A549 (cell line): ENCODE data around the gene SH3BP2. TPM values are rescaled to one million over a fixed set of nuclear protein-coding genes. Genes with fewer than 3 reads are reported as not detected.

Experiments used
- ATAC-seq, 2 experiments: fragments of 200-7000 bp in 1 of 2; fragments of >200 bp in 1 of 2; cut with Nextera tagmentation in 1 of 2; cut with Tn5 transposase in 1 of 2; 3 replicates each; pipeline versions ENCODE4 v1.8.0 to v1.9.1; 2018 to 2020; ENCODE audit warnings: mild to moderate bottlenecking in 1 of 2, moderate library complexity in 1 of 2
- CTCF ChIA-PET: fragments of 300-600 bp; sonication (Branson Sonifier 250); formaldehyde crosslinking; extraction: SDS; loops from one replicate; lab custom pipeline; 2021; ENCODE audit warnings: antibody characterized with exemption, inconsistent platforms; lab: Yijun Ruan, JAX
- POLR2A ChIA-PET: fragments of 350-600 bp; formaldehyde crosslinking; extraction: SDS; loops from one replicate; lab custom pipeline; 2021; ENCODE audit warnings: antibody characterized with exemption, inconsistent platforms; lab: Yijun Ruan, JAX
- DNase-seq, 2 experiments: peaks; one replicate each; pipeline versions ENCODE4 v3.0.0 to v3.0.0-alpha.2; 2011 to 2016; ENCODE audit warnings: low read depth in 1 of 2, low spot score in 1 of 2
- FAIRE-seq: peaks from 2 replicates; lab custom pipeline; 2011; peaks lifted over from hg19 to GRCh38; lab: Jason Lieb, UNC
- H3K27ac ChIP-seq, 2 experiments: fragments of >200 bp; sonication (Bioruptor Twin); formaldehyde crosslinking; 3 replicates each; pipeline ENCODE4 v1.5.1; 2016 to 2017
- H3K4me1 ChIP-seq: fragments of >200 bp; sonication (Bioruptor Twin); formaldehyde crosslinking; 3 replicates; pipeline ENCODE4 v1.6.1; 2016
- H3K4me2 ChIP-seq: fragments of >200 bp; sonication (Bioruptor Twin); formaldehyde crosslinking; 3 replicates; pipeline ENCODE4 v1.6.1; 2016
- H3K4me3 ChIP-seq: fragments of >200 bp; sonication (Bioruptor Twin); formaldehyde crosslinking; 3 replicates; pipeline ENCODE4 v1.5.1; 2016
- H3K9me3 ChIP-seq: fragments of >200 bp; sonication (Bioruptor Twin); formaldehyde crosslinking; 3 replicates; pipeline ENCODE4 v1.6.1; 2016
- ATOH8 ChIP-seq: fragments of 250-450 bp; sonication (Bioruptor Pico); IDR thresholded peaks from 2 replicates; pipeline ENCODE4 v1.5.0; 2020; ENCODE audit warnings: low read depth, mild to moderate bottlenecking, moderate library complexity
- BHLHE40 ChIP-seq: IDR thresholded peaks from 2 replicates; pipeline ENCODE4 v1.6.1; 2012; ENCODE audit warnings: low read depth, low read length, inconsistent platforms
- CBX2 ChIP-seq: fragments of 200-600 bp; sonication (generic); IDR thresholded peaks from 2 replicates; pipeline ENCODE4 v1.6.1; 2016; ENCODE audit warnings: low read depth, mild to moderate bottlenecking, borderline replicate concordance
- CHD2 ChIP-seq: fragments of 150-350 bp; IDR thresholded peaks from 2 replicates; pipeline ENCODE4 v1.6.1; 2014; ENCODE audit warnings: low read length; ENCODE audit not compliant: partially characterized antibody
- EHMT2 ChIP-seq: fragments of 200-600 bp; sonication (generic); IDR thresholded peaks from 2 replicates; pipeline ENCODE4 v1.6.1; 2016; ENCODE audit warnings: antibody characterized with exemption, low read depth, mild to moderate bottlenecking, moderate library complexity
- FOSB ChIP-seq: fragments of 250-450 bp; sonication (Bioruptor Pico); IDR thresholded peaks from 2 replicates; pipeline ENCODE4 v1.5.0; 2020; ENCODE audit warnings: mild to moderate bottlenecking, moderate library complexity
- FOXS1 ChIP-seq: fragments of 250-450 bp; sonication (Bioruptor Pico); IDR thresholded peaks from 2 replicates; pipeline ENCODE4 v1.5.0; 2020; ENCODE audit warnings: mild to moderate bottlenecking, moderate library complexity
- HMGXB4 ChIP-seq: fragments of 250-450 bp; sonication (Bioruptor Pico); IDR thresholded peaks from 2 replicates; pipeline ENCODE4 v1.5.0; 2021; ENCODE audit warnings: mild to moderate bottlenecking, moderate library complexity, borderline replicate concordance
- HOXA7 ChIP-seq: fragments of 250-450 bp; sonication (Bioruptor Pico); IDR thresholded peaks from 2 replicates; pipeline ENCODE4 v1.5.0; 2020; ENCODE audit warnings: mild to moderate bottlenecking, moderate library complexity
- JUN ChIP-seq, 2 experiments: fragments of >200 bp; sonication (Bioruptor Twin); formaldehyde crosslinking; IDR thresholded peaks; 2 replicates in 1 of 2; 3 replicates in 1 of 2; pipeline ENCODE4 v1.6.1; 2016 to 2017
- JUNB ChIP-seq: fragments of >200 bp; sonication (Bioruptor Twin); formaldehyde crosslinking; IDR thresholded peaks from 2 replicates; pipeline ENCODE4 v1.6.1; 2016
- MAZ ChIP-seq: fragments of 150-350 bp; IDR thresholded peaks from 2 replicates; pipeline ENCODE4 v1.6.1; 2014; ENCODE audit warnings: antibody characterized with exemption, low read depth, low read length, borderline replicate concordance
- MYC ChIP-seq: IDR thresholded peaks from 2 replicates; pipeline ENCODE4 v1.6.1; 2012; ENCODE audit warnings: mild to moderate bottlenecking, inconsistent platforms, low read length, improper control_type of control experiment, borderline replicate concordance
- NFE2L2 ChIP-seq: fragments of 150-350 bp; conservative IDR thresholded peaks from 2 replicates; pipeline ENCODE4 v1.6.1; 2014; ENCODE audit warnings: low read length
- NPAS2 ChIP-seq: fragments of 250-450 bp; sonication (Bioruptor Pico); IDR thresholded peaks from 2 replicates; pipeline ENCODE4 v1.8.0; 2022; ENCODE audit warnings: mild to moderate bottlenecking, moderate library complexity, borderline replicate concordance
- PHF8 ChIP-seq: fragments of 200-600 bp; sonication (generic); IDR thresholded peaks from 2 replicates; pipeline ENCODE4 v1.6.1; 2016; ENCODE audit warnings: low read depth, mild to moderate bottlenecking, antibody characterized with exemption, moderate library complexity, borderline replicate concordance
- POLR2AphosphoS2 ChIP-seq: conservative IDR thresholded peaks from 2 replicates; pipeline ENCODE4 v1.6.1; 2012; ENCODE audit warnings: low read length, improper control_type of control experiment, inconsistent platforms
- RCOR1 ChIP-seq: fragments of 150-350 bp; IDR thresholded peaks from 2 replicates; pipeline ENCODE4 v1.6.1; 2014; ENCODE audit warnings: antibody characterized with exemption, low read length, low read depth
- ZC3H11A ChIP-seq: fragments of 450-650 bp; IDR thresholded peaks from 2 replicates; pipeline ENCODE4 v1.6.1; 2014; ENCODE audit warnings: antibody characterized with exemption, mild to moderate bottlenecking
- ZSCAN20 ChIP-seq: fragments of 250-450 bp; sonication (Bioruptor Pico); IDR thresholded peaks from 2 replicates; pipeline ENCODE4 v1.8.0; 2022; ENCODE audit warnings: mild to moderate bottlenecking, moderate library complexity
- WGBS: methylation state at CpG from one replicate; pipeline ENCODE4 v1.1.6; 2017; ENCODE audit errors: missing lambda C conversion rate; 5-methylcytosine and 5-hydroxymethylcytosine counted together
- polyA plus RNA-seq, 4 experiments: library from polyadenylated mRNA; depleted of rRNA in 3 of 4; stranded (reverse); fragments of >200 nt; fragmentation: RNase III in 1 of 4; extraction: RNeasy Plus Mini Kit Qiagen cat#74134 plus additional on column Dnase treatment in 1 of 4; gene quantifications; 2 replicates in 3 of 4; 3 replicates in 1 of 4; pipeline ENCODE4 v1.2.3, GENCODE V29; 2011 to 2017
- TF ChIP-seq, protein P1 (sequence below): fragments of 200-600 bp; sonication (generic); IDR thresholded peaks from 2 replicates; pipeline ENCODE4 v1.6.1; 2016; ENCODE audit warnings: antibody characterized with exemption, mild to moderate bottlenecking, moderate library complexity
- TF ChIP-seq, protein P2 (sequence below): fragments of 450-650 bp; IDR thresholded peaks from 2 replicates; pipeline ENCODE4 v1.6.1; 2014; ENCODE audit warnings: antibody characterized with exemption

The SH3BP2 gene
- polyA plus RNA-seq, 2 of the 4 experiments (the other 2 are of a cell fraction), result 4.4 to 6.0 TPM

- no peak for TF ChIP-seq ATOH8 (CRISPR knock-in tag)
- TF ChIP-seq CBX2, result no peak
- no peak for TF ChIP-seq POLR2AphosphoS2
- no peak for TF ChIP-seq HOXA7 (CRISPR knock-in tag)
- TF ChIP-seq NFE2L2, result no peak
- TF ChIP-seq MAZ, result no peak
- TF ChIP-seq, protein P1, sequence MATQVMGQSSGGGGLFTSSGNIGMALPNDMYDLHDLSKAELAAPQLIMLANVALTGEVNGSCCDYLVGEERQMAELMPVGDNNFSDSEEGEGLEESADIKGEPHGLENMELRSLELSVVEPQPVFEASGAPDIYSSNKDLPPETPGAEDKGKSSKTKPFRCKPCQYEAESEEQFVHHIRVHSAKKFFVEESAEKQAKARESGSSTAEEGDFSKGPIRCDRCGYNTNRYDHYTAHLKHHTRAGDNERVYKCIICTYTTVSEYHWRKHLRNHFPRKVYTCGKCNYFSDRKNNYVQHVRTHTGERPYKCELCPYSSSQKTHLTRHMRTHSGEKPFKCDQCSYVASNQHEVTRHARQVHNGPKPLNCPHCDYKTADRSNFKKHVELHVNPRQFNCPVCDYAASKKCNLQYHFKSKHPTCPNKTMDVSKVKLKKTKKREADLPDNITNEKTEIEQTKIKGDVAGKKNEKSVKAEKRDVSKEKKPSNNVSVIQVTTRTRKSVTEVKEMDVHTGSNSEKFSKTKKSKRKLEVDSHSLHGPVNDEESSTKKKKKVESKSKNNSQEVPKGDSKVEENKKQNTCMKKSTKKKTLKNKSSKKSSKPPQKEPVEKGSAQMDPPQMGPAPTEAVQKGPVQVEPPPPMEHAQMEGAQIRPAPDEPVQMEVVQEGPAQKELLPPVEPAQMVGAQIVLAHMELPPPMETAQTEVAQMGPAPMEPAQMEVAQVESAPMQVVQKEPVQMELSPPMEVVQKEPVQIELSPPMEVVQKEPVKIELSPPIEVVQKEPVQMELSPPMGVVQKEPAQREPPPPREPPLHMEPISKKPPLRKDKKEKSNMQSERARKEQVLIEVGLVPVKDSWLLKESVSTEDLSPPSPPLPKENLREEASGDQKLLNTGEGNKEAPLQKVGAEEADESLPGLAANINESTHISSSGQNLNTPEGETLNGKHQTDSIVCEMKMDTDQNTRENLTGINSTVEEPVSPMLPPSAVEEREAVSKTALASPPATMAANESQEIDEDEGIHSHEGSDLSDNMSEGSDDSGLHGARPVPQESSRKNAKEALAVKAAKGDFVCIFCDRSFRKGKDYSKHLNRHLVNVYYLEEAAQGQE, result no peak
- TF ChIP-seq CHD2, result no peak
These were observed 74.0 kb downstream of the SH3BP2 start (continued) for GRCh38 chr4:2866891-2867290.

- no peak for DNase-seq
- Histone ChIP-seq H3K4me1 (peaks cover 29% of the 10 kb centered on the region; the same call in 2 of the 3 replicates), H3K9me3 (no peaks in the 10 kb centered on the region), H3K27ac (no peak overlapping the region), H3K4me3 (no peak overlapping the region), H3K4me2 (no peak overlapping the region)
- no peak for FAIRE-seq
- WGBS, result 92% methylated on average over 10 of the region's 10 CpGs
- no peak for ATAC-seq
- ChIA-PET POLR2A (no interaction called here), CTCF (no interaction called here)
- TF ChIP-seq MAZ, result no peak
- no peak for TF ChIP-seq EHMT2
- TF ChIP-seq PHF8, result no peak
- no peak for TF ChIP-seq ZC3H11A
- TF ChIP-seq FOXS1 (CRISPR knock-in tag), result no peak
- no peak for TF ChIP-seq HOXA7 (CRISPR knock-in tag)
- no peak for TF ChIP-seq JUNB
- TF ChIP-seq HMGXB4 (CRISPR knock-in tag), result no peak
- no peak for TF ChIP-seq ZSCAN20 (CRISPR knock-in tag)
- TF ChIP-seq NPAS2 (CRISPR knock-in tag), result no peak
These were observed 75.0 kb downstream of the SH3BP2 start for GRCh38 chr4:2867758-2868491.

- 90% methylated on average over 12 of the region's 12 CpGs for WGBS
- FAIRE-seq (no peak), ATAC-seq (no peak), DNase-seq (no peak)
- CTCF ChIA-PET, result interaction anchor here (0.6 kb wide), 1 partner anchor 110 kb away, joined by 4 read pairs; no protein-coding TSS in a partner anchor
- Histone ChIP-seq H3K4me2 (no peak overlapping the region), H3K27ac (no peak overlapping the region), H3K9me3 (no peaks in the 10 kb centered on the region), H3K4me1 (peaks cover 28% of the 10 kb centered on the region; the same call in 2 of the 3 replicates), H3K4me3 (no peak overlapping the region)
- POLR2A ChIA-PET, result no interaction called here
- TF ChIP-seq, protein P1, result no peak
- no peak for TF ChIP-seq FOXS1 (CRISPR knock-in tag)
- no peak for TF ChIP-seq FOSB (CRISPR knock-in tag)
- no peak for TF ChIP-seq JUN (IDR thresholded peaks at IDR 0.05)
- no peak for TF ChIP-seq EHMT2
- TF ChIP-seq, protein P2, sequence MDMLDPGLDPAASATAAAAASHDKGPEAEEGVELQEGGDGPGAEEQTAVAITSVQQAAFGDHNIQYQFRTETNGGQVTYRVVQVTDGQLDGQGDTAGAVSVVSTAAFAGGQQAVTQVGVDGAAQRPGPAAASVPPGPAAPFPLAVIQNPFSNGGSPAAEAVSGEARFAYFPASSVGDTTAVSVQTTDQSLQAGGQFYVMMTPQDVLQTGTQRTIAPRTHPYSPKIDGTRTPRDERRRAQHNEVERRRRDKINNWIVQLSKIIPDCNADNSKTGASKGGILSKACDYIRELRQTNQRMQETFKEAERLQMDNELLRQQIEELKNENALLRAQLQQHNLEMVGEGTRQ, result no peak
- TF ChIP-seq BHLHE40, result no peak
- no peak for TF ChIP-seq NFE2L2
- TF ChIP-seq RCOR1, result no peak
- TF ChIP-seq MYC, result no peak
These were observed 76.1 kb downstream of the SH3BP2 start for GRCh38 chr4:2868877-2869487.
